H9 (cell line): ENCODE results near the gene DOCK1. TPM values are rescaled to one million over a fixed set of nuclear protein-coding genes. Genes with fewer than 3 reads are reported as not detected.

ENCODE experiments used
- DNase-seq: peaks from one replicate; pipeline ENCODE4 v3.0.0-alpha.2; 2017
- H2AFZ ChIP-seq: one replicate; pipeline ENCODE4 v1.6.1; 2013; ENCODE audit warnings: mild to moderate bottlenecking, low read length, control low read depth, moderate library complexity
- H2AK5ac ChIP-seq: 2 replicates; pipeline ENCODE4 v1.6.1; 2013; ENCODE audit warnings: low read length, control low read depth, mixed read lengths; ENCODE audit not compliant: insufficient read length
- H2BK120ac ChIP-seq: one replicate; pipeline ENCODE4 v1.6.1; 2013; ENCODE audit warnings: low read depth, mild to moderate bottlenecking, low read length, control low read depth, inconsistent platforms; ENCODE audit not compliant: poor library complexity, severe bottlenecking
- H2BK12ac ChIP-seq: 2 replicates; pipeline ENCODE4 v1.6.1; 2013; ENCODE audit warnings: low read length, control low read depth, mixed read lengths, low read depth; ENCODE audit not compliant: insufficient read length
- H2BK15ac ChIP-seq: 2 replicates; pipeline ENCODE4 v1.6.1; 2013; ENCODE audit warnings: low read depth, low read length, control low read depth
- H2BK20ac ChIP-seq: one replicate; pipeline ENCODE4 v1.6.1; 2013; ENCODE audit warnings: low read depth, mild to moderate bottlenecking, low read length, control low read depth, inconsistent platforms; ENCODE audit not compliant: poor library complexity, severe bottlenecking
- H2BK5ac ChIP-seq: 2 replicates; pipeline ENCODE4 v1.6.1; 2013; ENCODE audit warnings: low read length, control low read depth, mixed read lengths; ENCODE audit not compliant: insufficient read length
- H3K14ac ChIP-seq: 2 replicates; pipeline ENCODE4 v1.6.1; 2013; ENCODE audit warnings: low read length, control low read depth; ENCODE audit not compliant: insufficient read depth
- H3K18ac ChIP-seq: 2 replicates; pipeline ENCODE4 v1.6.1; 2013; ENCODE audit warnings: low read depth, mild to moderate bottlenecking, mixed read lengths, low read length, control low read depth; ENCODE audit not compliant: insufficient read length
- H3K23ac ChIP-seq: 2 replicates; pipeline ENCODE4 v1.6.1; 2013; ENCODE audit warnings: low read length, control low read depth, mixed read lengths, low read depth; ENCODE audit not compliant: insufficient read length
- H3K23me2 ChIP-seq: 2 replicates; pipeline ENCODE4 v1.6.1; 2013; ENCODE audit warnings: low read depth, mild to moderate bottlenecking, mixed read lengths, low read length, control low read depth; ENCODE audit not compliant: insufficient read length, poor library complexity, severe bottlenecking
- H3K27ac ChIP-seq: 2 replicates; pipeline ENCODE4 v1.5.1; 2013; ENCODE audit warnings: low read length, control low read depth, mixed read lengths, low read depth; ENCODE audit not compliant: insufficient read length
- H3K27me3 ChIP-seq: 2 replicates; pipeline ENCODE4 v1.6.1; 2013; ENCODE audit warnings: low read length, control low read depth, inconsistent platforms; ENCODE audit not compliant: insufficient read depth
- H3K4ac ChIP-seq: 2 replicates; pipeline ENCODE4 v1.6.1; 2013; ENCODE audit warnings: low read depth, mild to moderate bottlenecking, control low read depth, inconsistent platforms, low read length, moderate library complexity
- H3K4me1 ChIP-seq: 2 replicates; pipeline ENCODE4 v1.6.1; 2013; ENCODE audit warnings: low read length, control low read depth, inconsistent platforms; ENCODE audit not compliant: insufficient read depth
- H3K4me2 ChIP-seq: 2 replicates; pipeline ENCODE4 v1.6.1; 2013; ENCODE audit warnings: low read length, control low read depth, mixed read lengths; ENCODE audit not compliant: insufficient read length, insufficient read depth
- H3K56ac ChIP-seq: 2 replicates; pipeline ENCODE4 v1.6.1; 2013; ENCODE audit warnings: low read depth, mild to moderate bottlenecking, mixed read lengths, low read length, control low read depth; ENCODE audit not compliant: insufficient read length
- H3K79me1 ChIP-seq: 2 replicates; pipeline ENCODE4 v1.6.1; 2013; ENCODE audit warnings: low read depth, mild to moderate bottlenecking, moderate library complexity, low read length, control low read depth, inconsistent platforms; ENCODE audit not compliant: insufficient read depth, poor library complexity, severe bottlenecking
- H3K79me2 ChIP-seq: 2 replicates; pipeline ENCODE4 v1.6.1; 2013; ENCODE audit warnings: low read length, control low read depth, inconsistent platforms; ENCODE audit not compliant: insufficient read depth
- H3K9ac ChIP-seq: 2 replicates; pipeline ENCODE4 v1.6.1; 2013; ENCODE audit warnings: low read length, control low read depth, mixed read lengths; ENCODE audit not compliant: insufficient read length; ENCODE audit errors: extremely low read depth
- H3K9me3 ChIP-seq: one replicate; pipeline ENCODE4 v1.6.1; 2013; ENCODE audit warnings: low read depth, low read length, inconsistent platforms; ENCODE audit not compliant: control insufficient read depth
- H3T11ph ChIP-seq: one replicate; pipeline ENCODE4 v1.6.1; 2013; ENCODE audit warnings: mild to moderate bottlenecking, low read length, control low read depth, inconsistent platforms
- H4K20me1 ChIP-seq: one replicate; pipeline ENCODE4 v1.6.1; 2013; ENCODE audit not compliant: control insufficient read depth, insufficient read length, insufficient read depth
- H4K5ac ChIP-seq: 2 replicates; pipeline ENCODE4 v1.6.1; 2013; ENCODE audit warnings: low read depth, mild to moderate bottlenecking, mixed read lengths, low read length, control low read depth; ENCODE audit not compliant: insufficient read length
- H4K8ac ChIP-seq: replicated peaks from 2 replicates; pipeline ENCODE4 v1.6.1; 2013; ENCODE audit warnings: low read length, control low read depth, mixed read lengths, low read depth; ENCODE audit not compliant: insufficient read length
- H4K91ac ChIP-seq: 2 replicates; pipeline ENCODE4 v1.6.1; 2013; ENCODE audit warnings: low read depth, mild to moderate bottlenecking, moderate library complexity, mixed read lengths, low read length, control low read depth; ENCODE audit not compliant: insufficient read length
- H3K27ac Mint-ChIP-seq, 3 experiments: 2 replicates in 2 of 3; 3 replicates in 1 of 3; pipeline ENCODE4 v1.8.0; 2020 to 2021; ENCODE audit warnings: mixed read lengths in 3 of 3, mild to moderate bottlenecking in 1 of 3, moderate library complexity in 1 of 3
- H3K27me3 Mint-ChIP-seq: 2 replicates; pipeline ENCODE4 v1.8.0; 2021; ENCODE audit warnings: low read depth, mild to moderate bottlenecking, moderate library complexity, mixed read lengths
- H3K36me3 Mint-ChIP-seq, 3 experiments: 2 replicates in 2 of 3; 3 replicates in 1 of 3; pipeline ENCODE4 v1.8.0; 2020 to 2021; ENCODE audit warnings: low read depth in 3 of 3, mixed read lengths in 3 of 3; ENCODE audit not compliant: insufficient read depth in 1 of 3
- H3K4me1 Mint-ChIP-seq, 2 experiments: 2 replicates each; pipeline ENCODE4 v1.8.0; 2020; ENCODE audit warnings: mixed read lengths in 2 of 2
- H3K4me3 Mint-ChIP-seq, 2 experiments: 2 replicates in 1 of 2; 3 replicates in 1 of 2; pipeline ENCODE4 v1.8.0; 2020 to 2021; ENCODE audit warnings: mild to moderate bottlenecking in 2 of 2, mixed read lengths in 2 of 2, moderate library complexity in 1 of 2
- H3K9me3 Mint-ChIP-seq, 2 experiments: 2 replicates in 1 of 2; 3 replicates in 1 of 2; pipeline ENCODE4 v1.8.0; 2020; ENCODE audit warnings: mild to moderate bottlenecking in 2 of 2, mixed read lengths in 2 of 2, moderate library complexity in 1 of 2
- WGBS: extraction: QIAGEN DNeasy Blood & Tissue Kit; methylation state at CpG from one replicate; pipeline ENCODE4 v1.1.7; 2013; ENCODE audit warnings: missing lambda C conversion rate, low lambda C conversion rate, mixed read lengths; ENCODE audit not compliant: insufficient read length; ENCODE audit errors: extremely low coverage; 5-methylcytosine and 5-hydroxymethylcytosine counted together
- long read RNA-seq: library from polyadenylated mRNA; unstranded; transcript quantifications from one replicate; pipeline ENCODE4 v2.0.0, GENCODE V29; 2020
- total RNA-seq: library from RNA; stranded (reverse); gene quantifications from 2 replicates; pipeline ENCODE4 v1.2.1, GENCODE V29; 2021
- TF ChIP-seq, protein P1 (sequence below): fragments of 200-600 bp; sonication (generic); conservative IDR thresholded peaks from 3 replicates; pipeline ENCODE4 v1.8.0; 2021; ENCODE audit warnings: antibody characterized with exemption, mild to moderate bottlenecking

The DOCK1 gene
- total RNA-seq = 51.5 and 57.0 TPM in 2 replicates
- long read RNA-seq, partial matches to known transcripts = 50 of 86 reads
- long read RNA-seq, other reads (novel, unspliced or antisense) = 36 of 86 reads

DNA sequence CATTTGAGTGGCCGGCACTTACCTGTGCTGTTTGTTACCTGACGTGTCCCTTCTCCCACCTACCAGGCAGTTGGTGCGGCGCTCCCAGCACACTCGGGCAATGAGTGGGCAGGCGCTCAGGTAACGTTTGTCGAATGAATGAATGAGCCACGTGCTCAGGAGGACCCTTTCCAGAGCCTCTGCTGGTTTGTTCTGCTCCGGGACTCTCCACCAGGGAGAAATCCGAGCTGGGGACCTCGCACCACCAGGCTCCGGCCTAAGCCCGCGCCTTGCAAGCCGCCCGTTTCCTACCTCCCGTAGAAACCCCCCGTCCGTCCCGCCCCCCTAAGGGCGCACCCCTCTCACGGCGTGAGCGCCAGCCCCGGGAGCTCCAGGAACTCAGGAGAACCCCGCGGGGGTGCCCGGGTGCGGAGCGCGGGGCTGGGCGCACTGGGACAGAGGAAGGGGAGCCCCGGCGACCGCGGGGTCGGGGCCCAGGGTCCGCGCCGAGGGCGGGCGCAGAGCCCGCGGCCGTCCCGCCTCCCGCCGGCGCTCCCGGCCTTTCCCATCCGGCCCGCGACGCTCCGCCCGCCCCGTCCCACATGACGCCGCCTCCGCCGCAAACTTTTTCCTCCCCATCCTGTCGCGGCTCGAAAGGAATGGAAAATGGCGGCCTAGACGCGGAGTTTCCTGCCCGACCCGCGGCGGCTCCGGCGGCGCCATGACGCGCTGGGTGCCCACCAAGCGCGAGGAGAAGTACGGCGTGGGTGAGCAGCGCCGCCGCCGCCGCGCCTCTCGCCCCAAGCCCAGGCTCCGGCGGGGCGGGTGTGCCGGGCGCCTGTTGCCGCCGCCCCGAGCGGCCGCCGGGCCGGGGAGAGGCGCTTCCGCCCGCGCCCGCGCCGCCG lies at the start of gene DOCK1:
TSS of gene DOCK1 (plus strand) at position 611 of the 884 bp plus-strand sequence. CDS start at position 701, 90 bp downstream.
- Mint-ChIP-seq H3K27ac (peak within 1 kb of the TSS; percentile 66 to 99 (median 98); a peak in 6 of 7 replicates), H3K9me3 (peaks cover 4 to 7% of the 10 kb centered on the region in 2 experiments; a peak in 4 of 5 replicates), H3K4me3 (peak within 1 kb of the TSS; percentile 90 to 95), H3K36me3 (peaks cover 26 to 41% (median 38%) of the 10 kb centered on the region in 3 experiments), H3K4me1 (peaks cover 26 to 27% of the 10 kb centered on the region in 2 experiments), H3K27me3 (peaks cover 4% of the 10 kb centered on the region; the same call in 1 of the 2 replicates)
- no peaks in the 10 kb centered on the region for H3K79me1 ChIP-seq
- H2BK12ac ChIP-seq = no peak within 1 kb of the TSS
- peaks cover 3% of the 10 kb centered on the region for H4K20me1 ChIP-seq
- peak within 1 kb of the TSS; percentile 66 for H3K4me2 ChIP-seq
- no peak within 1 kb of the TSS for H2BK15ac ChIP-seq
- H3K18ac ChIP-seq = no peak within 1 kb of the TSS
- H3T11ph ChIP-seq = no peak within 1 kb of the TSS
- peak; percentile 68 for DNase-seq
- no peaks in the 10 kb centered on the region for H3K9me3 ChIP-seq
- H3K79me2 ChIP-seq = peaks cover 21% of the 10 kb centered on the region; the same call in 1 of the 2 replicates
- H3K23me2 ChIP-seq = peaks cover 5% of the 10 kb centered on the region
- no peak within 1 kb of the TSS for H4K8ac ChIP-seq
- no CpG with 5 or more reads among the region's 108 CpGs for WGBS
- H2BK20ac ChIP-seq = no peak within 1 kb of the TSS
- peak within 1 kb of the TSS; percentile 85; the same call in 1 of the 2 replicates for H3K14ac ChIP-seq
- no peak within 1 kb of the TSS for H2AK5ac ChIP-seq
- H3K4ac ChIP-seq = no peak within 1 kb of the TSS
- no peak within 1 kb of the TSS for H3K56ac ChIP-seq
- H4K91ac ChIP-seq = no peak within 1 kb of the TSS
- H2BK5ac ChIP-seq = no peak within 1 kb of the TSS
- peak within 1 kb of the TSS; percentile 45 for H3K9ac ChIP-seq
- TF ChIP-seq, protein P1, sequence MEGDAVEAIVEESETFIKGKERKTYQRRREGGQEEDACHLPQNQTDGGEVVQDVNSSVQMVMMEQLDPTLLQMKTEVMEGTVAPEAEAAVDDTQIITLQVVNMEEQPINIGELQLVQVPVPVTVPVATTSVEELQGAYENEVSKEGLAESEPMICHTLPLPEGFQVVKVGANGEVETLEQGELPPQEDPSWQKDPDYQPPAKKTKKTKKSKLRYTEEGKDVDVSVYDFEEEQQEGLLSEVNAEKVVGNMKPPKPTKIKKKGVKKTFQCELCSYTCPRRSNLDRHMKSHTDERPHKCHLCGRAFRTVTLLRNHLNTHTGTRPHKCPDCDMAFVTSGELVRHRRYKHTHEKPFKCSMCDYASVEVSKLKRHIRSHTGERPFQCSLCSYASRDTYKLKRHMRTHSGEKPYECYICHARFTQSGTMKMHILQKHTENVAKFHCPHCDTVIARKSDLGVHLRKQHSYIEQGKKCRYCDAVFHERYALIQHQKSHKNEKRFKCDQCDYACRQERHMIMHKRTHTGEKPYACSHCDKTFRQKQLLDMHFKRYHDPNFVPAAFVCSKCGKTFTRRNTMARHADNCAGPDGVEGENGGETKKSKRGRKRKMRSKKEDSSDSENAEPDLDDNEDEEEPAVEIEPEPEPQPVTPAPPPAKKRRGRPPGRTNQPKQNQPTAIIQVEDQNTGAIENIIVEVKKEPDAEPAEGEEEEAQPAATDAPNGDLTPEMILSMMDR = no peak
- H2BK120ac ChIP-seq = no peak within 1 kb of the TSS
- no peaks in the 10 kb centered on the region for H3K4me1 ChIP-seq
- H3K27me3 ChIP-seq = no peaks in the 10 kb centered on the region
- H2AFZ ChIP-seq = no peak within 1 kb of the TSS
- no peak within 1 kb of the TSS for H3K23ac ChIP-seq
- H4K5ac ChIP-seq = no peak within 1 kb of the TSS
- H3K27ac ChIP-seq = no peak within 1 kb of the TSS
